Transverse colon (tissue), 3 donors: ENCODE results near the gene ZNF618.

ENCODE experiments used
- EP300 ChIP-seq: sonication (generic); formaldehyde crosslinking; IDR thresholded peaks from one replicate; pipeline ENCODE4 v1.6.1; 2017; ENCODE audit warnings: antibody characterized with exemption, low read depth
- TF ChIP-seq, protein P1 (sequence below), 5 experiments: fragments of 200-600 bp in 3 of 5; fragments of 450-650 bp in 2 of 5; sonication (generic) in 3 of 5; IDR thresholded peaks; 1 replicate in 2 of 5; 2 replicates in 3 of 5; pipeline ENCODE4 v1.5.1; 2016 to 2017; ENCODE audit warnings: antibody characterized with exemption in 5 of 5, inconsistent platforms in 3 of 5, mild to moderate bottlenecking in 2 of 5, moderate library complexity in 1 of 5

DNA sequence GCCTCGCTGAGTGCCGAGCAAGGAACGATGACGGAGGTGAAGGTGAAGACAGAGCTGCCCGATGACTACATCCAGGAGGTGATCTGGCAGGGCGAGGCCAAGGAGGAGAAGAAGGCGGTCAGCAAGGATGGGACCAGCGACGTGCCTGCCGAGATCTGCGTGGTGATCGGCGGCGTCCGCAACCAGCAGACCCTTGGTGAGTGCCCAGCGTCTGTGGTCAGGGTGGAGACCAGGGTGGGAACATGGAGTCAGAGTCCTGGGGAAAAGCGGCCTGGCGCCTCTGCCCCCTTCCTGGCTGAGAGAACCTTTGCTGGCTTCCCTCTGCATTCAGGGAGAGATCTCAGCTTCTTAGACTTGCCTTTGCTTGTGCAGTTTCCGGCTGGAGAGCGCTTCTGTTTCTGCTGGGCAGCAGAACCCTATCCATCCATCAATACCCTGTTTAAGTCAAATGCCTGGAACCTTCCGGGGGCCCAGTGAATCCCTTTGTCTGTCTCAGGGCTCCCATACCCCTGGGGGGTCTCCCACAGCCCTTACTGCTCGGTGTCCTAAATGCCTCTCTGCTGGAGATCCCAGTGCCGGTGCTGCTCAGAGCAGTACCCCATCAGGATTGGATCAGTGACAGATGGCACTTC, 112.4 kb downstream of the ZNF618 start:
- no peak for TF ChIP-seq EP300
- TF ChIP-seq, protein P1, sequence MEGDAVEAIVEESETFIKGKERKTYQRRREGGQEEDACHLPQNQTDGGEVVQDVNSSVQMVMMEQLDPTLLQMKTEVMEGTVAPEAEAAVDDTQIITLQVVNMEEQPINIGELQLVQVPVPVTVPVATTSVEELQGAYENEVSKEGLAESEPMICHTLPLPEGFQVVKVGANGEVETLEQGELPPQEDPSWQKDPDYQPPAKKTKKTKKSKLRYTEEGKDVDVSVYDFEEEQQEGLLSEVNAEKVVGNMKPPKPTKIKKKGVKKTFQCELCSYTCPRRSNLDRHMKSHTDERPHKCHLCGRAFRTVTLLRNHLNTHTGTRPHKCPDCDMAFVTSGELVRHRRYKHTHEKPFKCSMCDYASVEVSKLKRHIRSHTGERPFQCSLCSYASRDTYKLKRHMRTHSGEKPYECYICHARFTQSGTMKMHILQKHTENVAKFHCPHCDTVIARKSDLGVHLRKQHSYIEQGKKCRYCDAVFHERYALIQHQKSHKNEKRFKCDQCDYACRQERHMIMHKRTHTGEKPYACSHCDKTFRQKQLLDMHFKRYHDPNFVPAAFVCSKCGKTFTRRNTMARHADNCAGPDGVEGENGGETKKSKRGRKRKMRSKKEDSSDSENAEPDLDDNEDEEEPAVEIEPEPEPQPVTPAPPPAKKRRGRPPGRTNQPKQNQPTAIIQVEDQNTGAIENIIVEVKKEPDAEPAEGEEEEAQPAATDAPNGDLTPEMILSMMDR (IDR thresholded peaks at IDR 0.05) = no peak
